T-helper 17 cell (primary cell): ENCODE results near the gene FES. TPM values are rescaled to one million over a fixed set of nuclear protein-coding genes. Genes with fewer than 3 reads are reported as not detected.
"Not testable (repeated sequence)": the region's sequence is repeated elsewhere in the genome, so short reads cannot be mapped to it uniquely, and the experiment has no call there.

Experiments
- ATAC-seq: fragments of 150-1000 bp; cut with Tn5 transposase; 2 replicates; pipeline ENCODE4 v1.10.0; 2021; ENCODE audit warnings: mild to moderate bottlenecking, moderate library complexity
- DNase-seq, 3 donors: peaks; one replicate each; pipeline versions ENCODE4 v3.0.0 to v3.0.0-alpha.2; 2020 to 2021
- H3K9me3 ChIP-seq: one replicate; pipeline ENCODE4 v1.7.0; 2013; ENCODE audit warnings: low read length, mild to moderate bottlenecking; ENCODE audit not compliant: control insufficient read depth, poor library complexity, severe bottlenecking
- H3K27ac Mint-ChIP-seq: one replicate; pipeline ENCODE4 v1.8.0; 2022; ENCODE audit warnings: mild to moderate bottlenecking, moderate library complexity, mixed read lengths
- H3K27me3 Mint-ChIP-seq: one replicate; pipeline ENCODE4 v1.8.0; 2022; ENCODE audit warnings: mixed read lengths
- H3K36me3 Mint-ChIP-seq: one replicate; pipeline ENCODE4 v1.8.0; 2022; ENCODE audit warnings: low read depth, mixed read lengths
- H3K4me1 Mint-ChIP-seq: one replicate; pipeline ENCODE4 v1.8.0; 2022; ENCODE audit warnings: mild to moderate bottlenecking, mixed read lengths
- H3K4me3 Mint-ChIP-seq: one replicate; pipeline ENCODE4 v1.8.0; 2022; ENCODE audit warnings: mild to moderate bottlenecking, moderate library complexity, mixed read lengths
- total RNA-seq, 4 donors: library from RNA in 2 of 4; stranded (reverse) in 2 of 4; gene quantifications; one replicate each; pipeline ENCODE4 v1.2.3 and lab custom pipeline; 2022 to 2026

Gene FES
- total RNA-seq, 2 donors from 2014 or later = 6.0 to 12.7 TPM

GRCh38 chr15:90915808-90916440, 31.6 kb downstream of the FES start:
- ATAC-seq (peak; percentile 30), DNase-seq (no peak)
- no peaks in the 10 kb centered on the region for H3K27me3 Mint-ChIP-seq
- peak overlapping the region; percentile 25 for H3K4me3 Mint-ChIP-seq
- H3K27ac Mint-ChIP-seq = no peak overlapping the region
- H3K36me3 Mint-ChIP-seq = peaks cover 9% of the 10 kb centered on the region
- H3K9me3 ChIP-seq = no peaks in the 10 kb centered on the region
- H3K4me1 Mint-ChIP-seq = peaks cover 8% of the 10 kb centered on the region

- DNase-seq = no peak
- Mint-ChIP-seq H3K27ac (no peak overlapping the region), H3K27me3 (no peaks in the 10 kb centered on the region), H3K4me3 (no peak overlapping the region), H3K36me3 (peaks cover 9% of the 10 kb centered on the region), H3K4me1 (peaks cover 9% of the 10 kb centered on the region)
- no peak for ATAC-seq
- H3K9me3 ChIP-seq = no peaks in the 10 kb centered on the region
Measured at GRCh38 chr15:90916461-90916860, 32.2 kb downstream of the FES start.

- peaks cover 9% of the 10 kb centered on the region for H3K36me3 Mint-ChIP-seq
- H3K27me3 Mint-ChIP-seq = no peaks in the 10 kb centered on the region
- no peak overlapping the region for H3K27ac Mint-ChIP-seq
- peaks cover 9% of the 10 kb centered on the region for H3K4me1 Mint-ChIP-seq
- no peak for ATAC-seq
- H3K4me3 Mint-ChIP-seq = peak overlapping the region; percentile 66
- no peak for DNase-seq
- H3K9me3 ChIP-seq = no peaks in the 10 kb centered on the region
Measured at GRCh38 chr15:90917569-90917968, 33.3 kb downstream of the FES start.

GRCh38 chr15:90918034-90918788, 33.9 kb downstream of the FES start:
- ATAC-seq = no peak
- no peak overlapping the region for H3K4me3 Mint-ChIP-seq
- no peaks in the 10 kb centered on the region for H3K27me3 Mint-ChIP-seq
- peaks cover 9% of the 10 kb centered on the region for H3K36me3 Mint-ChIP-seq
- peaks cover 9% of the 10 kb centered on the region for H3K4me1 Mint-ChIP-seq
- H3K9me3 ChIP-seq = no peaks in the 10 kb centered on the region
- no peak overlapping the region for H3K27ac Mint-ChIP-seq
- no peak for DNase-seq

- DNase-seq (no peak), ATAC-seq (no peak)
- Mint-ChIP-seq H3K27me3 (no peaks in the 10 kb centered on the region), H3K4me1 (peaks cover 8% of the 10 kb centered on the region), H3K27ac (no peak overlapping the region), H3K36me3 (peaks cover 7% of the 10 kb centered on the region), H3K4me3 (no peak overlapping the region)
- no peaks in the 10 kb centered on the region for H3K9me3 ChIP-seq
Measured at GRCh38 chr15:90918835-90919234, 34.5 kb downstream of the FES start.

GRCh38 chr15:90921887-90922286, 37.6 kb downstream of the FES start:
- H3K27me3 Mint-ChIP-seq = no peaks in the 10 kb centered on the region
- no peak overlapping the region for H3K4me3 Mint-ChIP-seq
- no peak overlapping the region for H3K27ac Mint-ChIP-seq
- no peaks in the 10 kb centered on the region for H3K9me3 ChIP-seq
- no peak for DNase-seq
- ATAC-seq = no peak
- H3K36me3 Mint-ChIP-seq = peaks cover 3% of the 10 kb centered on the region
- H3K4me1 Mint-ChIP-seq = peaks cover 8% of the 10 kb centered on the region

- DNase-seq = not testable (repeated sequence)
Measured at GRCh38 chr15:90922712-90923322, 38.5 kb downstream of the FES start.

GRCh38 chr15:90924375-90924774, 40.1 kb downstream of the FES start:
- H3K27me3 Mint-ChIP-seq = no peaks in the 10 kb centered on the region
- H3K27ac Mint-ChIP-seq = peak overlapping the region; percentile 9
- no peak for DNase-seq
- peaks cover 5% of the 10 kb centered on the region for H3K4me1 Mint-ChIP-seq
- no peaks in the 10 kb centered on the region for H3K9me3 ChIP-seq
- no peak overlapping the region for H3K4me3 Mint-ChIP-seq
- ATAC-seq = no peak
- H3K36me3 Mint-ChIP-seq = no peaks in the 10 kb centered on the region

More at GRCh38 chr15:90922712-90923322, 38.5 kb downstream of the FES start:
- H3K9me3 ChIP-seq, H3K27me3 Mint-ChIP-seq, ATAC-seq, H3K4me1 Mint-ChIP-seq, H3K27ac Mint-ChIP-seq, H3K4me3 Mint-ChIP-seq, H3K36me3 Mint-ChIP-seq: not testable (repeated sequence)

- peaks cover 16% of the 10 kb centered on the region for H3K4me1 Mint-ChIP-seq
- not testable (repeated sequence) for DNase-seq, H3K36me3 Mint-ChIP-seq, H3K27me3 Mint-ChIP-seq, ATAC-seq, H3K9me3 ChIP-seq, H3K4me3 Mint-ChIP-seq, H3K27ac Mint-ChIP-seq
Measured at GRCh38 chr15:90926766-90927165, 42.5 kb downstream of the FES start.

- H3K27me3 Mint-ChIP-seq, H3K9me3 ChIP-seq, DNase-seq, H3K4me3 Mint-ChIP-seq, H3K36me3 Mint-ChIP-seq, H3K27ac Mint-ChIP-seq, ATAC-seq: not testable (repeated sequence)
- peaks cover 20% of the 10 kb centered on the region for H3K4me1 Mint-ChIP-seq
Measured at GRCh38 chr15:90928106-90928505, 43.8 kb downstream of the FES start.

- no peak for ATAC-seq
- Mint-ChIP-seq H3K4me1 (peaks cover 24% of the 10 kb centered on the region), H3K27me3 (no peaks in the 10 kb centered on the region), H3K36me3 (no peaks in the 10 kb centered on the region), H3K4me3 (peak overlapping the region; percentile 98), H3K27ac (peak overlapping the region; percentile 96)
- no peaks in the 10 kb centered on the region for H3K9me3 ChIP-seq
- no peak for DNase-seq
Measured at GRCh38 chr15:90929246-90930019, 45.1 kb downstream of the FES start.

GRCh38 chr15:90930861-90931574, 46.7 kb downstream of the FES start:
- Mint-ChIP-seq H3K36me3 (no peaks in the 10 kb centered on the region), H3K4me1 (peaks cover 24% of the 10 kb centered on the region), H3K27me3 (no peaks in the 10 kb centered on the region), H3K27ac (peak overlapping the region; percentile 96), H3K4me3 (peak overlapping the region; percentile 98)
- ATAC-seq = no peak
- no peak for DNase-seq
- H3K9me3 ChIP-seq = no peaks in the 10 kb centered on the region

GRCh38 chr15:90931575-90931827, 47.2 kb downstream of the FES start:
- no peaks in the 10 kb centered on the region for H3K9me3 ChIP-seq
- Mint-ChIP-seq H3K36me3 (no peaks in the 10 kb centered on the region), H3K4me3 (peak overlapping the region; percentile 98), H3K4me1 (peaks cover 29% of the 10 kb centered on the region), H3K27me3 (no peaks in the 10 kb centered on the region), H3K27ac (peak overlapping the region; percentile 96)
- DNase-seq (no peak), ATAC-seq (no peak)
